NB4 (cell line): Measurements from ENCODE around the gene LCA5L.
A peak's percentile ranks its signal among the peaks of the same experiment; 100 is the strongest.

ENCODE experiments used
- MYC ChIP-seq: IDR thresholded peaks from 2 replicates; pipeline ENCODE4 v1.6.1; 2011; ENCODE audit warnings: low read depth, low read length
- POLR2A ChIP-seq: IDR thresholded peaks from 2 replicates; pipeline ENCODE4 v1.6.1; 2011; ENCODE audit warnings: mild to moderate bottlenecking; ENCODE audit not compliant: insufficient read length; ENCODE audit errors: extremely low read depth
- TF ChIP-seq, protein P1 (sequence below): IDR thresholded peaks from 2 replicates; pipeline ENCODE4 v1.6.1; 2011; ENCODE audit warnings: low read depth, low read length
- TF ChIP-seq, protein P2 (sequence below): IDR thresholded peaks from one replicate; pipeline ENCODE4 v1.5.1; 2012; ENCODE audit warnings: low read depth, low read length

DNA sequence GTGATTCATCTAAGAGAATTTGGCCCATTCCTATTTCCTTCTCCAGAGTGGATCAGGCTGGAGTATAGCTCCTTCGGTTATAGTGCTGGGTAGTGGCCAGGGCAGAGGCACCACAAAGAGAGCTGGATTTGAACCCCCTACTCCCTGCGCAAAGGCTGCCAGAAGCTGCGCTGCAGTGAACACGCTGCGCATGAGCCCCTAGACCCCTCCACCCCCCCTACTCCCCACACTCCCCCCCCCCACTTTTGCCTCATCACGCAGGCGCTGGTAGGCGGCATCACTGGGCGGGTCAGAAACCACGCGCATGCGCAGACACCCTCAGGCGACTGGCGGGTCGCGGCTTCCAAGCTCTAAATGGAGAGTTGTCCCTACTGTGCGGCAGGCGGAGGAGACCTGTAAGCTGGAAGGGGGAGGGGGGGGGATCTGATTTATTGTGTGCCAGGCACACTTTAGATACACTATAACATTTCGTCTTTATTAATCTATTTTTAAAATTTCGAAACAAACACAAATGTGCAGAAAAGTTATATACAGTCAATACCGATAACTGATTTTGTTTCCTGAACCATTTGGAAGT lies 58.0 kb downstream of the LCA5L start:
- TF ChIP-seq, protein P1, sequence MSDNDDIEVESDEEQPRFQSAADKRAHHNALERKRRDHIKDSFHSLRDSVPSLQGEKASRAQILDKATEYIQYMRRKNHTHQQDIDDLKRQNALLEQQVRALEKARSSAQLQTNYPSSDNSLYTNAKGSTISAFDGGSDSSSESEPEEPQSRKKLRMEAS, result peak; percentile 39; the same call in 1 of the 2 replicates
- TF ChIP-seq, protein P2, sequence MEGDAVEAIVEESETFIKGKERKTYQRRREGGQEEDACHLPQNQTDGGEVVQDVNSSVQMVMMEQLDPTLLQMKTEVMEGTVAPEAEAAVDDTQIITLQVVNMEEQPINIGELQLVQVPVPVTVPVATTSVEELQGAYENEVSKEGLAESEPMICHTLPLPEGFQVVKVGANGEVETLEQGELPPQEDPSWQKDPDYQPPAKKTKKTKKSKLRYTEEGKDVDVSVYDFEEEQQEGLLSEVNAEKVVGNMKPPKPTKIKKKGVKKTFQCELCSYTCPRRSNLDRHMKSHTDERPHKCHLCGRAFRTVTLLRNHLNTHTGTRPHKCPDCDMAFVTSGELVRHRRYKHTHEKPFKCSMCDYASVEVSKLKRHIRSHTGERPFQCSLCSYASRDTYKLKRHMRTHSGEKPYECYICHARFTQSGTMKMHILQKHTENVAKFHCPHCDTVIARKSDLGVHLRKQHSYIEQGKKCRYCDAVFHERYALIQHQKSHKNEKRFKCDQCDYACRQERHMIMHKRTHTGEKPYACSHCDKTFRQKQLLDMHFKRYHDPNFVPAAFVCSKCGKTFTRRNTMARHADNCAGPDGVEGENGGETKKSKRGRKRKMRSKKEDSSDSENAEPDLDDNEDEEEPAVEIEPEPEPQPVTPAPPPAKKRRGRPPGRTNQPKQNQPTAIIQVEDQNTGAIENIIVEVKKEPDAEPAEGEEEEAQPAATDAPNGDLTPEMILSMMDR, result no peak
- peak; percentile 58 for TF ChIP-seq POLR2A
- peak; percentile 47; the same call in 1 of the 2 replicates for TF ChIP-seq MYC
